CD4-positive, CD25-positive, alpha-beta regulatory T cell (primary cell): ENCODE data around the gene CD9. TPM values are rescaled to one million over a fixed set of nuclear protein-coding genes. Genes with fewer than 3 reads are reported as not detected.
A peak's percentile ranks its signal among the peaks of the same experiment; 100 is the strongest.

ENCODE experiments used
- ATAC-seq, 2 donors: fragments of 150-1000 bp; cut with Tn5 transposase; one replicate each; pipeline ENCODE4 v1.10.0; 2021; ENCODE audit warnings: low read depth in 2 of 2, moderate number of reproducible peaks in 2 of 2, moderate library complexity in 1 of 2
- DNase-seq, 3 donors: peaks; one replicate each; pipeline versions ENCODE4 v3.0.0 to v3.0.0-alpha.2; 2012 to 2022; ENCODE audit warnings: mixed read lengths in 1 of 3
- H3K27ac ChIP-seq: one replicate; pipeline ENCODE4 v1.7.0; 2013; ENCODE audit warnings: mild to moderate bottlenecking, low read length; ENCODE audit not compliant: insufficient read depth, poor library complexity, severe bottlenecking
- H3K27me3 ChIP-seq: one replicate; pipeline ENCODE4 v1.7.0; 2013; ENCODE audit warnings: low read length; ENCODE audit not compliant: control insufficient read depth, insufficient read depth
- H3K36me3 ChIP-seq: one replicate; pipeline ENCODE4 v1.7.0; 2013; ENCODE audit warnings: mild to moderate bottlenecking, low read length, moderate library complexity; ENCODE audit not compliant: control insufficient read depth, insufficient read depth
- H3K4me1 ChIP-seq: 2 replicates; pipeline ENCODE4 v1.7.0; 2013; ENCODE audit warnings: mild to moderate bottlenecking, low read length; ENCODE audit not compliant: insufficient read depth, control insufficient read depth, poor library complexity, severe bottlenecking
- H3K4me3 ChIP-seq: one replicate; pipeline ENCODE4 v1.7.0; 2013; ENCODE audit warnings: low read depth, mild to moderate bottlenecking, low read length, moderate library complexity
- H3K9me3 ChIP-seq, 2 experiments: 1 replicate in 1 of 2; 2 replicates in 1 of 2; pipeline ENCODE4 v1.7.0; 2013; ENCODE audit warnings: low read length in 2 of 2, mild to moderate bottlenecking in 1 of 2, moderate library complexity in 1 of 2; ENCODE audit not compliant: control insufficient read depth in 2 of 2
- H3K27ac Mint-ChIP-seq, 3 donors: one replicate each; pipeline ENCODE4 v1.8.0; 2020 to 2022; ENCODE audit warnings: mild to moderate bottlenecking in 3 of 3, mixed read lengths in 3 of 3, moderate library complexity in 2 of 3
- H3K27me3 Mint-ChIP-seq: one replicate; pipeline ENCODE4 v1.8.0; 2022; ENCODE audit warnings: mild to moderate bottlenecking, mixed read lengths
- H3K36me3 Mint-ChIP-seq: one replicate; pipeline ENCODE4 v1.8.0; 2020; ENCODE audit warnings: mixed read lengths
- H3K4me1 Mint-ChIP-seq, 4 donors: one replicate each; pipeline ENCODE4 v1.8.0; 2020 to 2022; ENCODE audit warnings: mixed read lengths in 4 of 4, mild to moderate bottlenecking in 1 of 4
- H3K4me3 Mint-ChIP-seq, 4 donors: one replicate each; pipeline ENCODE4 v1.8.0; 2020 to 2022; ENCODE audit warnings: mild to moderate bottlenecking in 4 of 4, mixed read lengths in 4 of 4, moderate library complexity in 3 of 4
- H3K9me3 Mint-ChIP-seq, 7 donors: one replicate each; pipeline ENCODE4 v1.8.0; 2020 to 2022; ENCODE audit warnings: mixed read lengths in 7 of 7, mild to moderate bottlenecking in 3 of 7, moderate library complexity in 2 of 7
- polyA plus RNA-seq, 4 donors: library from polyadenylated mRNA; unstranded; fragments of 300-500 nt; fragmentation: Illumina TruSeq; gene quantifications; one replicate each; pipeline ENCODE4 v1.2.3, GENCODE V29; 2021
- total RNA-seq: library from RNA; stranded (reverse); gene quantifications from one replicate; pipeline ENCODE4 v1.2.3, GENCODE V29; 2022

The CD9 gene
- total and polyA plus RNA-seq, 5 donors from 2014 or later, result 3.6 to 10.3 (median 4.9) TPM

DNA sequence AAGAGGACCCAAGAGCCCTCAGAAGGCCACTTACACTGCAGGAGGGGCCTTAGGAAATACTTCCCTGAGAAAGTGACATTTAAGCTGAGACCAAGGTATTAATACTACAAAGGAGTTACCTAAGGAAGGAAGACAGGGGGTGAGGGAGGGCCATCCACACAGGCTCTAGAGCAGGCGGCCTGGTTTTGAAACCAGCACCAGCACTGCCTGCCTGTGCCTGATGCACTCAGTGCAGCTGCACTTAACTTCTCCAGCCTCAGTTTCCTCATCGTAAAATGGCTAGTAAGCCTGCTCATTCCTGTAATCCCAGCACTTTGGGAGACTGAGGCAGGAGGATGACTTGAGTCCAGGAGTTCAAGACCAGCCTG is 64.8 kb downstream of the CD9 start:
- no peaks in the 10 kb centered on the region for H3K36me3 ChIP-seq
- H3K4me1 ChIP-seq, result no peaks in the 10 kb centered on the region
- Mint-ChIP-seq H3K4me3 (no peak overlapping the region), H3K36me3 (no peaks in the 10 kb centered on the region), H3K9me3 (no peaks in the 10 kb centered on the region), H3K27me3 (peaks cover 15% of the 10 kb centered on the region), H3K27ac (peak overlapping the region in 2 of 3 donors; percentile 78 to 84), H3K4me1 (peaks cover 0 to 5% (median 0%) of the 10 kb centered on the region in 4 donors)
- H3K27me3 ChIP-seq, result peaks cover 5% of the 10 kb centered on the region
- H3K9me3 ChIP-seq, result no peaks in the 10 kb centered on the region
- H3K4me3 ChIP-seq, result no peak overlapping the region
- ATAC-seq, result no peak
- no peak overlapping the region for H3K27ac ChIP-seq
- no peak for DNase-seq

DNA sequence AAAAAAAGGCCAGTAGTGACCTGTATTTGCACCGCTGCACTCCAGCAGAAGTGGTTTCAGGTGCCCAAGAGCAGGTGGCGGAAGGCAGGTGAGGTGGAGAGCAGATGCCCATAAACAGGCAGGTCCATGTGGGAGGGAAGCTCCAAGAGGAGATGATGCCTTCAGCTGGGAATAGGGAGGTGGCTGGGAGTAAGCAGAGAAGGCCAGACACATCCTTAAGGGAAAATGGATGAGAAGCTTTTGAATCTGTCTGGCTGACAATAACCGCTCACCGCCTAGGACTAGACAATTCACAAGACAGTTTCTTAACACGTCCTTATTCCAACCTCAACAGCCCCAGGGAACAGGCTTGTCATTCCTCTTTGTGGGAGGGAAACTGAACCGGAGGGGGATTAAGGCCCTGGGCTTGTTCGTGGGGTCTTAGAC is 66.4 kb downstream of the CD9 start:
- H3K9me3 ChIP-seq, result no peaks in the 10 kb centered on the region
- no peak overlapping the region for H3K4me3 ChIP-seq
- H3K9me3 Mint-ChIP-seq, result peaks cover 0 to 1% (median 0%) of the 10 kb centered on the region in 7 donors
- H3K36me3 Mint-ChIP-seq, result no peaks in the 10 kb centered on the region
- H3K27ac Mint-ChIP-seq, result no peak overlapping the region
- DNase-seq, result no peak
- H3K27me3 ChIP-seq, result no peaks in the 10 kb centered on the region
- H3K4me1 Mint-ChIP-seq, result peaks cover 0 to 3% (median 0%) of the 10 kb centered on the region in 4 donors
- H3K4me3 Mint-ChIP-seq, result no peak overlapping the region
- no peaks in the 10 kb centered on the region for H3K4me1 ChIP-seq
- no peak for ATAC-seq
- no peak overlapping the region for H3K27ac ChIP-seq
- no peaks in the 10 kb centered on the region for H3K36me3 ChIP-seq
- peaks cover 15% of the 10 kb centered on the region for H3K27me3 Mint-ChIP-seq

DNA sequence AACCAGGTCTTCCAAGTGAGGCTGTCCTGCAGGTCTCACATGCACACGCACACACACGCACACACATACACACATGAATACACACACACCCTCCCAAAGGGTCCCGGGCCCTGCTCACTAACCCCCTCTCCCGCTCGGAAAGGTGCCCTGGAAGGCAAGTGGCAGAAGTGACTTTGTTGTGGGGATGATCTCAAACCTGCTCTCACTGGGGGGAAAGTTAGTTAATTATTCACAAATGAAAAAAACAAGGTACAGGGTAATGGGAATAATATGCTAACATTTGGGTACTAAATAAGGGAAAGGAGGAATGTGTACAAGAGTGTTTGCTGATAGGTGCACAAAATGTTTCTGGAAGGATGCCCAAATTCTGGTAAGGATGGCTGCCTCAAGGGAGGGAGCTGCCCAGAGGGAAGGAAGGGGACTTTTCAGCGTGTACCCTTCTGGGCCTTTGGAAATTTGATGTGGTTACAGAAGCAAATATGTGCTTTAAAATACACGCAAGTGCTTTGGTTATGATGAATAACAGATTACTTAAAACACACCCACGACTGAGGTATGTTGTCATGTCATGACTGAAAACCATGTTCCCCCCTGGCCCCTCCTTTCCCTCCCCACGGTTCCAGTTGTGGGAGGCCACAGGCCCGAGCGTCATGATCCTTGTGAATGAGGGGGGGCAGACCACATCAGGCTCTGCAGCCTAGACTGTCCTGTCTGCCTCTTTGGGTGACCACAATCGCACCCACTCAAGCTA is 66.9 kb downstream of the CD9 start:
- H3K9me3 ChIP-seq, result no peaks in the 10 kb centered on the region
- H3K4me3 Mint-ChIP-seq, result no peak overlapping the region
- DNase-seq (no peak), ATAC-seq (no peak)
- no peaks in the 10 kb centered on the region for H3K4me1 ChIP-seq
- H3K27me3 Mint-ChIP-seq, result peaks cover 15% of the 10 kb centered on the region
- no peaks in the 10 kb centered on the region for H3K36me3 Mint-ChIP-seq
- no peak overlapping the region for H3K27ac ChIP-seq
- H3K36me3 ChIP-seq, result no peaks in the 10 kb centered on the region
- no peak overlapping the region for H3K4me3 ChIP-seq
- no peaks in the 10 kb centered on the region for H3K27me3 ChIP-seq
- H3K9me3 Mint-ChIP-seq, result peaks cover 0 to 1% (median 0%) of the 10 kb centered on the region in 7 donors
- peaks cover 0 to 3% (median 0%) of the 10 kb centered on the region in 4 donors for H3K4me1 Mint-ChIP-seq
- H3K27ac Mint-ChIP-seq, result no peak overlapping the region

DNA sequence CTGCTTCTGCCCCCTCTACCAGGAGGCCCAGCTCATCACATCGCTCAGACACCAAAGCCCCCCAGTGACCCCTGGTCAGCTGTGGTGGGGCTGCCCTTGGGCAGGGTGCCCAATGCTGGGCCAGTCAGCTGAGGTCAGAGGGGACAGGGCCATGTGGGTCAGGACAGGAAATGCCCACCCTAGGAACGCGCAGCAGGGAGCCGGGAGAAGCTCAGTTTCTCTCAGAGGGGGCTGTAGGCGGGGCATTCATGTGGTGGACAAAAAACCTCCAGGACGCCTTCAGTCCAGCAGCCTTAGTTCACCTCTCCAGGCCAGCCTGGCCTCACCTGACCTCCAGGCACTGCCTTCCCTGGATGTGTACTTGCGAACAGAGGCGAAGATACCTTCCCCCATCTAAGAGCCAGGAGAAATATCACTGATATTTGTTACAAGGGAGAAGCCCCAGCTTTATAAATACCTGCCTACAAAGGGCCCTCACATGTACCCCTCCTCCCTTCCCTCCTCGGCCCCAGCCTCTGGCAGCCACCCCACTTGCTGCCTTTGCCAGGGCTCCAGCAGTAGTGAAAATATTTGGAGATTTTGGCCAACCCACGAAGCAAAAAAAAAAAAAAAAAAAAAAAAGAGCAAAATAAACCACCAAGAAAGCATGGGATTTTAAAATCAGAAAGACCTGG is 68.4 kb downstream of the CD9 start:
- DNase-seq, result no peak
- Mint-ChIP-seq H3K36me3 (no peaks in the 10 kb centered on the region), H3K27me3 (peaks cover 16% of the 10 kb centered on the region), H3K4me3 (no peak overlapping the region), H3K27ac (no peak overlapping the region), H3K9me3 (peaks cover 0 to 1% (median 0%) of the 10 kb centered on the region in 7 donors), H3K4me1 (no peaks in the 10 kb centered on the region)
- H3K27me3 ChIP-seq, result no peaks in the 10 kb centered on the region
- no peaks in the 10 kb centered on the region for H3K36me3 ChIP-seq
- no peaks in the 10 kb centered on the region for H3K4me1 ChIP-seq
- no peak overlapping the region for H3K4me3 ChIP-seq
- H3K27ac ChIP-seq, result no peak overlapping the region
- no peak for ATAC-seq
- H3K9me3 ChIP-seq, result no peaks in the 10 kb centered on the region

DNA sequence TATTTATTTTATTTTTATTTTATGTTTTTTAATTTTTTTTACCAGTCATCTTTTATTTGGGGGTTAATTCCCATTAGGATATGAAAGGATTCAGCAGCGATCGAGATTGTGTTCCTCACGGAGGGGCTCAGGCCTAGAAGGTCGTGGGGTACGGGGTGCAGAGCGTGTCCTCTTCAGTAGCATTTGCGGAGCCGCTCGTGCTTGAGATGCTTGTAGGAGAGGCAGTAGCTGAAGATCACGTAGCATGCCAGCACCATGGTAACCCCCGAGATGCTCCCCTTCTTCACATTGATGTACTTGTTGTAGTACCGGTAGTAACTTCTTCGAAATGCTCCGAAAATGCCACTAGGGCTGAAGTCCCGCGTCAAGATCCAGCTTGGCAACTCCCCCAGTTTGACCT is 69.8 kb downstream of the CD9 start:
- H3K4me3 ChIP-seq, result no peak overlapping the region
- no peaks in the 10 kb centered on the region for H3K4me1 ChIP-seq
- no peaks in the 10 kb centered on the region for H3K36me3 ChIP-seq
- ATAC-seq (no peak), DNase-seq (no peak)
- Mint-ChIP-seq H3K9me3 (peaks cover 0 to 1% (median 0%) of the 10 kb centered on the region in 7 donors), H3K27ac (no peak overlapping the region), H3K27me3 (peaks cover 14% of the 10 kb centered on the region), H3K4me1 (no peaks in the 10 kb centered on the region), H3K4me3 (no peak overlapping the region), H3K36me3 (no peaks in the 10 kb centered on the region)
- H3K9me3 ChIP-seq, result no peaks in the 10 kb centered on the region
- H3K27me3 ChIP-seq, result peaks cover 3% of the 10 kb centered on the region
- H3K27ac ChIP-seq, result no peak overlapping the region

DNA sequence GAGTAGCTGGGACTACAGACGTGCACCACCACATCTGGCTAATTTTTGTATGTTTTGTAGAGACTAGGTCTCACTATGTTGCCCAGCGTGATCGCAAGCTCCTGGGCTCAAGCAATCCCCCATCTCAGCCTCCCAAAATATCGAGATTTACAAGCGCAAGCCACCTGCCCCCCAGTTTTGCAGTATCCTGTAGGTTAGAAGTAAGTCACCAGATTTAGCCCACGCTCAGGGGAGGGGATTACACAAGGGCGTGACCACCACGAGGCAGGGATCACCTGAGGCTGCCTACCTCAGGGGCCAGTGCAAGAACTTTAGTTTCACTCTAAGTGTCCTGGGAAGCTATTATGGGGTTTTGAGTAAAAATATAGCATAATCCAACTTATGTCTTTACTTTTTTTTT is 71.1 kb downstream of the CD9 start:
- peaks cover 14% of the 10 kb centered on the region for H3K27me3 Mint-ChIP-seq
- H3K9me3 ChIP-seq, result no peaks in the 10 kb centered on the region
- no peak overlapping the region for H3K27ac Mint-ChIP-seq
- no peaks in the 10 kb centered on the region for H3K4me1 Mint-ChIP-seq
- no peak for ATAC-seq
- no peaks in the 10 kb centered on the region for H3K36me3 Mint-ChIP-seq
- no peaks in the 10 kb centered on the region for H3K4me1 ChIP-seq
- no peak overlapping the region for H3K4me3 Mint-ChIP-seq
- DNase-seq, result no peak
- no peaks in the 10 kb centered on the region for H3K36me3 ChIP-seq
- peaks cover 0 to 1% (median 0%) of the 10 kb centered on the region in 7 donors for H3K9me3 Mint-ChIP-seq
- H3K27me3 ChIP-seq, result peaks cover 3% of the 10 kb centered on the region
- H3K4me3 ChIP-seq, result no peak overlapping the region
- no peak overlapping the region for H3K27ac ChIP-seq

DNA sequence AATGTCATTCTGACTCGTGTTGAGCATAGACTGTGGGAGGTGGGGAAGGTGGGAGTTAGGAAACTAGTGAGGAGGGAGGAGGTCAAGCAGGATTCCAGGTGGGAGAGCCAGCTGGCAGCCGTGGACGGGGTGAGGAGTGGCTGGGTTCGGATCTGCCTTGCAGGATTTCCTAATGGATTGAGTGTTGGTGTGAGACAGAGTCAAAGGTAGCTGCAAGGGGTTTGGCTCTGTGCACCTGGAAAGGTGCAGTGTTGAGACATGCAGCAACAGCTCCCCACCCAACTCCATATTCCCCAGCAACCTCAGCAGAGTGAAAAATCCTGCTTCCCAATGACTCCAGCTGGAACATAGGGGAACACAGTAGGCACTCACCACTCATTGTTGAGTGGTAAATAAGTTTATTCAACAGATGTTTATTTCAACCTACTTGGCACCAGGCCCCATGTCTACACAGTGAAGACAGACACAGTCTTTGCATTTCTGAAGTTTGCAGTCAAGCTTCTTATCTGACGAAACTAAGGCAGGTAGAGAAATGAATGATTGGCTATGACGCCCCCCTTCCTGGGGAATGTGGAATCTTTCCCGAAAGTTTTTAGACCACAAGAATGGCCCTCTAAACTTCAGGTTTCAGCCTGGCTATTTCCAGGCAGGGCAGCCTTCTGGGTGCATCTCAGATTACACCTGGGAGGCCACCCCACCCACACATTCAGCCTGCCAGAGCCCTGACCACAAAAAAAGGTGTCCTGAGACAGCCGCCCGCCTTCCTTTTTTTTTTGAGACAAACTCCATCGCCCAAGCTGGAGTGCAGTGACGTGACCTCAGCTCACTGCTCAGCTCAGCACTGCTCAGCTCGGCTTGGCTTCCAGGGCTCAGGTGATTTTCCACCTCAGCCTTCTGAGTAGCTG is 72.4 kb downstream of the CD9 start:
- Mint-ChIP-seq H3K9me3 (peaks cover 0 to 1% (median 0%) of the 10 kb centered on the region in 7 donors), H3K4me3 (no peak overlapping the region), H3K27ac (no peak overlapping the region), H3K27me3 (peaks cover 24% of the 10 kb centered on the region), H3K36me3 (no peaks in the 10 kb centered on the region), H3K4me1 (peaks cover 0 to under 1% (median 0%) of the 10 kb centered on the region in 4 donors)
- no peak overlapping the region for H3K4me3 ChIP-seq
- no peak overlapping the region for H3K27ac ChIP-seq
- H3K27me3 ChIP-seq, result peaks cover 3% of the 10 kb centered on the region
- no peaks in the 10 kb centered on the region for H3K9me3 ChIP-seq
- no peak for ATAC-seq
- H3K36me3 ChIP-seq, result no peaks in the 10 kb centered on the region
- no peaks in the 10 kb centered on the region for H3K4me1 ChIP-seq
- no peak for DNase-seq
